ENCODE measurements around the gene NFIX. TPM values are rescaled to one million over a fixed set of nuclear protein-coding genes. Genes with fewer than 3 reads are reported as not detected.

The NFIX gene
- total and polyA plus RNA-seq, 2 of the 13 experiments (the other 11 are each of a cell fraction or from before 2014, with no cell fraction given), result 3.4 to 5.4 TPM

- TF ChIP-seq ZNF263 (CRISPR knock-in tag; IDR thresholded peaks at IDR 0.05), result peak; percentile 58
- TF ChIP-seq RARA (CRISPR knock-in tag; IDR thresholded peaks at IDR 0.05), result peak; percentile 95
- no peak for TF ChIP-seq ZBTB44 (CRISPR knock-in tag; IDR thresholded peaks at IDR 0.05)
- TF ChIP-seq ZFP91 (CRISPR knock-in tag; IDR thresholded peaks at IDR 0.05; ENCODE audit: borderline replicate concordance), result peak; percentile 23; the same call in 1 of the 2 replicates
- peak in 1 of 2 experiments; percentile 85; a peak in 2 of 4 replicates for TF ChIP-seq KLF16 (CRISPR knock-in tag; IDR thresholded peaks at IDR 0.05)
- peak; percentile 46; the same call in 1 of the 2 replicates for TF ChIP-seq ZNF605 (CRISPR knock-in tag; IDR thresholded peaks at IDR 0.05)
- TF ChIP-seq BORCS8-MEF2B (CRISPR knock-in tag; IDR thresholded peaks at IDR 0.05), result peak; percentile 83; the same call in 1 of the 2 replicates
- TF ChIP-seq LCORL (IDR thresholded peaks at IDR 0.05), result no peak
- TF ChIP-seq LCORL (CRISPR knock-in tag; IDR thresholded peaks at IDR 0.05), result peak; percentile 32; the same call in 1 of the 2 replicates
- TF ChIP-seq NCOA2 (CRISPR knock-in tag; IDR thresholded peaks at IDR 0.05), result peak; percentile 80
- TF ChIP-seq ZNF274 (CRISPR knock-in tag; IDR thresholded peaks at IDR 0.05), result peak; percentile 49; the same call in 1 of the 2 replicates
- peak; percentile 73 for TF ChIP-seq ZNF687 (CRISPR knock-in tag; IDR thresholded peaks at IDR 0.05)
- TF ChIP-seq ZNF24 (IDR thresholded peaks at IDR 0.05), result peak; percentile 74; the same call in 1 of the 2 replicates
- TF ChIP-seq NR2F6 (IDR thresholded peaks at IDR 0.05), result peak; percentile 99
- TF ChIP-seq NR2F6 (CRISPR knock-in tag; IDR thresholded peaks at IDR 0.05), result peak; percentile 98
- TF ChIP-seq MXD4 (CRISPR knock-in tag; IDR thresholded peaks at IDR 0.05), result peak; percentile 62; the same call in 1 of the 2 replicates
- TF ChIP-seq SALL1 (CRISPR knock-in tag; IDR thresholded peaks at IDR 0.05), result peak; percentile 52
- TF ChIP-seq ZNF556 (CRISPR knock-in tag; IDR thresholded peaks at IDR 0.05; ENCODE audit: borderline replicate concordance), result no peak; the same call in 1 of the 2 replicates
- TF ChIP-seq RXRB (CRISPR knock-in tag; IDR thresholded peaks at IDR 0.05; ENCODE audit: borderline replicate concordance), result peak; percentile 88
- peak; percentile 23; the same call in 1 of the 2 replicates for TF ChIP-seq TFE3 (CRISPR knock-in tag; IDR thresholded peaks at IDR 0.05)
- TF ChIP-seq ARNTL (CRISPR knock-in tag; IDR thresholded peaks at IDR 0.05), result peak; percentile 83; the same call in 1 of the 2 replicates
- 0 out of 2 replicates have a peak, but pooled peaks have one; percentile 34 for TF ChIP-seq ZBTB20 (CRISPR knock-in tag; IDR thresholded peaks at IDR 0.05; ENCODE audit: borderline replicate concordance, low read depth)
- TF ChIP-seq ZNF124 (CRISPR knock-in tag; IDR thresholded peaks at IDR 0.05), result 0 out of 2 replicates have a peak, but pooled peaks have one; percentile 44
Measured at GRCh38 chr19:13051557-13052165, 56.4 kb downstream of the NFIX start (continued).
